PC-3 (cell line): Measurements from ENCODE around the gene FLII.

ENCODE experiments used
- EZH2 ChIP-seq: fragments of 300-600 bp; sonication (generic); IDR thresholded peaks from one replicate; pipeline ENCODE4 v1.6.1; 2017; ENCODE audit warnings: antibody characterized with exemption, mild to moderate bottlenecking, low read length; ENCODE audit not compliant: unreplicated experiment
- EZH2phosphoT487 ChIP-seq: fragments of 300-600 bp; sonication (generic); IDR thresholded peaks from 2 replicates; pipeline ENCODE4 v1.6.1; 2018; ENCODE audit warnings: mild to moderate bottlenecking, antibody characterized with exemption, low read length, borderline replicate concordance
- TF ChIP-seq, protein P1 (sequence below): fragments of 300-600 bp; sonication (generic); conservative IDR thresholded peaks from 2 replicates; pipeline ENCODE4 v1.5.1; 2017; ENCODE audit warnings: antibody characterized with exemption, low read depth, mild to moderate bottlenecking, low read length

DNA sequence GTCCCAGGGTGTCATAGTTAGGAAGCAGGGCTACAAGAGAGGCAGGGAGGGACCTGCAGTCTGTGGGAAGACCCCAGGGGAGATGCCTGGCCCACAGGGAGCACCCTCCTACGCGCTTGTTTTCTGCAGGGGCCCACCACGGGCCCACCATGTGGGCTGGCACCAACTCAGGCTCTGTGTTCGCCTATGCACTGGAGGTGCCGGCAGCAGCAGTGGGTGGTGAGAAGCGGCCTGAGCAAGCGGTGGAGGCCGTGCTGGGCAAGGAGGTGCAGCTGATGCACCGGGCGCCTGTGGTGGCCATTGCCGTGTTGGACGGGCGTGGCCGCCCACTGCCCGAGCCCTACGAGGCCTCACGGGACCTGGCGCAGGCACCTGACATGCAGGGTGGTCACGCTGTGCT lies 18.1 kb downstream of the FLII start:
- no peak for TF ChIP-seq EZH2phosphoT487
- TF ChIP-seq EZH2 = no peak
- TF ChIP-seq, protein P1, sequence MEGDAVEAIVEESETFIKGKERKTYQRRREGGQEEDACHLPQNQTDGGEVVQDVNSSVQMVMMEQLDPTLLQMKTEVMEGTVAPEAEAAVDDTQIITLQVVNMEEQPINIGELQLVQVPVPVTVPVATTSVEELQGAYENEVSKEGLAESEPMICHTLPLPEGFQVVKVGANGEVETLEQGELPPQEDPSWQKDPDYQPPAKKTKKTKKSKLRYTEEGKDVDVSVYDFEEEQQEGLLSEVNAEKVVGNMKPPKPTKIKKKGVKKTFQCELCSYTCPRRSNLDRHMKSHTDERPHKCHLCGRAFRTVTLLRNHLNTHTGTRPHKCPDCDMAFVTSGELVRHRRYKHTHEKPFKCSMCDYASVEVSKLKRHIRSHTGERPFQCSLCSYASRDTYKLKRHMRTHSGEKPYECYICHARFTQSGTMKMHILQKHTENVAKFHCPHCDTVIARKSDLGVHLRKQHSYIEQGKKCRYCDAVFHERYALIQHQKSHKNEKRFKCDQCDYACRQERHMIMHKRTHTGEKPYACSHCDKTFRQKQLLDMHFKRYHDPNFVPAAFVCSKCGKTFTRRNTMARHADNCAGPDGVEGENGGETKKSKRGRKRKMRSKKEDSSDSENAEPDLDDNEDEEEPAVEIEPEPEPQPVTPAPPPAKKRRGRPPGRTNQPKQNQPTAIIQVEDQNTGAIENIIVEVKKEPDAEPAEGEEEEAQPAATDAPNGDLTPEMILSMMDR = no peak
